Measurements from ENCODE around the gene SLC12A2.

DNA sequence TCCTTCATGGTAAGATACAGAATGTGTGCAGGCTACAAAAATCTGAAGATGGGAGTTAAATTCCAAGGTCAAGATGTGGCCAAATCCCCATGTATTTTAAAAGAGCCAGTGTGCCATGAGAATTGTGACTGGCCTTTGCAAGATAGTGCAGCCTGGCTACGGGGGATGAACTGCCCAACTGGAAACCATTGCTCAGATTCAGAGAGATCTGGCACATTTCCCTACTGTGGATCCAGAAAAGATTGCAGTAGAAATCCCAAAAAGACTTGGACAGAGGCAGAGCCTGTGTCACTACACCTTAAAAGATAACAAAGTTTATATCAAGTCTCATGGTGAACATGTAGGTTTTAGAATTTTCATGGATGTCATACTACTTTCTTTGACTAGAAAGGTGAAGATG is 26.2 kb downstream of the SLC12A2 start:
- TF ChIP-seq, protein P1, sequence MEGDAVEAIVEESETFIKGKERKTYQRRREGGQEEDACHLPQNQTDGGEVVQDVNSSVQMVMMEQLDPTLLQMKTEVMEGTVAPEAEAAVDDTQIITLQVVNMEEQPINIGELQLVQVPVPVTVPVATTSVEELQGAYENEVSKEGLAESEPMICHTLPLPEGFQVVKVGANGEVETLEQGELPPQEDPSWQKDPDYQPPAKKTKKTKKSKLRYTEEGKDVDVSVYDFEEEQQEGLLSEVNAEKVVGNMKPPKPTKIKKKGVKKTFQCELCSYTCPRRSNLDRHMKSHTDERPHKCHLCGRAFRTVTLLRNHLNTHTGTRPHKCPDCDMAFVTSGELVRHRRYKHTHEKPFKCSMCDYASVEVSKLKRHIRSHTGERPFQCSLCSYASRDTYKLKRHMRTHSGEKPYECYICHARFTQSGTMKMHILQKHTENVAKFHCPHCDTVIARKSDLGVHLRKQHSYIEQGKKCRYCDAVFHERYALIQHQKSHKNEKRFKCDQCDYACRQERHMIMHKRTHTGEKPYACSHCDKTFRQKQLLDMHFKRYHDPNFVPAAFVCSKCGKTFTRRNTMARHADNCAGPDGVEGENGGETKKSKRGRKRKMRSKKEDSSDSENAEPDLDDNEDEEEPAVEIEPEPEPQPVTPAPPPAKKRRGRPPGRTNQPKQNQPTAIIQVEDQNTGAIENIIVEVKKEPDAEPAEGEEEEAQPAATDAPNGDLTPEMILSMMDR (IDR thresholded peaks at IDR 0.05): no peak
- no peak for TF ChIP-seq POLR2AphosphoS5 (IDR thresholded peaks at IDR 0.05; ENCODE audit: low read depth, low read length)
- TF ChIP-seq, protein P2, sequence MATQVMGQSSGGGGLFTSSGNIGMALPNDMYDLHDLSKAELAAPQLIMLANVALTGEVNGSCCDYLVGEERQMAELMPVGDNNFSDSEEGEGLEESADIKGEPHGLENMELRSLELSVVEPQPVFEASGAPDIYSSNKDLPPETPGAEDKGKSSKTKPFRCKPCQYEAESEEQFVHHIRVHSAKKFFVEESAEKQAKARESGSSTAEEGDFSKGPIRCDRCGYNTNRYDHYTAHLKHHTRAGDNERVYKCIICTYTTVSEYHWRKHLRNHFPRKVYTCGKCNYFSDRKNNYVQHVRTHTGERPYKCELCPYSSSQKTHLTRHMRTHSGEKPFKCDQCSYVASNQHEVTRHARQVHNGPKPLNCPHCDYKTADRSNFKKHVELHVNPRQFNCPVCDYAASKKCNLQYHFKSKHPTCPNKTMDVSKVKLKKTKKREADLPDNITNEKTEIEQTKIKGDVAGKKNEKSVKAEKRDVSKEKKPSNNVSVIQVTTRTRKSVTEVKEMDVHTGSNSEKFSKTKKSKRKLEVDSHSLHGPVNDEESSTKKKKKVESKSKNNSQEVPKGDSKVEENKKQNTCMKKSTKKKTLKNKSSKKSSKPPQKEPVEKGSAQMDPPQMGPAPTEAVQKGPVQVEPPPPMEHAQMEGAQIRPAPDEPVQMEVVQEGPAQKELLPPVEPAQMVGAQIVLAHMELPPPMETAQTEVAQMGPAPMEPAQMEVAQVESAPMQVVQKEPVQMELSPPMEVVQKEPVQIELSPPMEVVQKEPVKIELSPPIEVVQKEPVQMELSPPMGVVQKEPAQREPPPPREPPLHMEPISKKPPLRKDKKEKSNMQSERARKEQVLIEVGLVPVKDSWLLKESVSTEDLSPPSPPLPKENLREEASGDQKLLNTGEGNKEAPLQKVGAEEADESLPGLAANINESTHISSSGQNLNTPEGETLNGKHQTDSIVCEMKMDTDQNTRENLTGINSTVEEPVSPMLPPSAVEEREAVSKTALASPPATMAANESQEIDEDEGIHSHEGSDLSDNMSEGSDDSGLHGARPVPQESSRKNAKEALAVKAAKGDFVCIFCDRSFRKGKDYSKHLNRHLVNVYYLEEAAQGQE (IDR thresholded peaks at IDR 0.05; ENCODE audit: insufficient read depth in 1 of 2, low read depth in 2 of 2, low read length in 1 of 2): no peak

Measured in Panc1 (cell line).